Stimulated activated CD4-positive, alpha-beta T cell treated with anti-CD3 and anti-CD28 coated beads, Interleukin-4, amount 100 ng/mL, for 4 hours (primary cell): ENCODE data around the gene PUS10.
"Not testable (repeated sequence)": the region's sequence is repeated elsewhere in the genome, so short reads cannot be mapped to it uniquely, and the experiment has no call there.

ENCODE experiments used
- DNase-seq, 2 experiments: peaks; one replicate each; pipeline ENCODE4 v3.0.0-alpha.2; 2020

PUS10 gene

GRCh38 chr2:61009355-61009754, 8.7 kb downstream of the PUS10 start:
- DNase-seq = no peak

- no peak for DNase-seq
Measured at GRCh38 chr2:61006486-61007105, 11.5 kb downstream of the PUS10 start.

GRCh38 chr2:61005736-61006135, 12.3 kb downstream of the PUS10 start:
- DNase-seq = no peak

- no peak for DNase-seq
Measured at GRCh38 chr2:60998628-60999545, 19.2 kb downstream of the PUS10 start.

GRCh38 chr2:60994131-60994530, 23.9 kb downstream of the PUS10 start:
- DNase-seq = no peak

- no peak for DNase-seq
Measured at GRCh38 chr2:60992985-60993392, 25.1 kb downstream of the PUS10 start.

- no peak for DNase-seq
Measured at GRCh38 chr2:60991644-60992043, 26.4 kb downstream of the PUS10 start.

- no peak for DNase-seq
Measured at GRCh38 chr2:60989259-60989658, 28.8 kb downstream of the PUS10 start.

- not testable (repeated sequence) for DNase-seq
Measured at GRCh38 chr2:60987656-60988055, 30.4 kb downstream of the PUS10 start.

GRCh38 chr2:60987041-60987440, 31.0 kb downstream of the PUS10 start:
- DNase-seq = no peak

GRCh38 chr2:60984720-60985119, 33.3 kb downstream of the PUS10 start:
- DNase-seq = no peak

GRCh38 chr2:60982066-60982465, 36.0 kb downstream of the PUS10 start:
- not testable (repeated sequence) for DNase-seq

GRCh38 chr2:60980071-60980815, 37.8 kb downstream of the PUS10 start:
- no peak for DNase-seq

GRCh38 chr2:60979231-60979630, 38.8 kb downstream of the PUS10 start:
- DNase-seq = no peak

- no peak for DNase-seq
Measured at GRCh38 chr2:60977562-60977895, 40.5 kb downstream of the PUS10 start.

- no peak for DNase-seq
Measured at GRCh38 chr2:60976875-60977561, 41.0 kb downstream of the PUS10 start.

- DNase-seq = no peak
Measured at GRCh38 chr2:60976256-60976850, 41.7 kb downstream of the PUS10 start.

GRCh38 chr2:60974652-60975051, 43.4 kb downstream of the PUS10 start:
- no peak for DNase-seq

GRCh38 chr2:60973705-60974104, 44.4 kb downstream of the PUS10 start:
- no peak for DNase-seq

- no peak for DNase-seq
Measured at GRCh38 chr2:60972889-60973656, 45.0 kb downstream of the PUS10 start.

- DNase-seq = no peak
Measured at GRCh38 chr2:60966507-60967405, 51.3 kb downstream of the PUS10 start.
